ENCODE results near the gene NUP210. TPM values are rescaled to one million over a fixed set of nuclear protein-coding genes. Genes with fewer than 3 reads are reported as not detected.
A peak's percentile ranks its signal among the peaks of the same experiment; 100 is the strongest.

The NUP210 gene
- total RNA-seq, 1 experiment from 2014 or later: 40.1 TPM

DNA sequence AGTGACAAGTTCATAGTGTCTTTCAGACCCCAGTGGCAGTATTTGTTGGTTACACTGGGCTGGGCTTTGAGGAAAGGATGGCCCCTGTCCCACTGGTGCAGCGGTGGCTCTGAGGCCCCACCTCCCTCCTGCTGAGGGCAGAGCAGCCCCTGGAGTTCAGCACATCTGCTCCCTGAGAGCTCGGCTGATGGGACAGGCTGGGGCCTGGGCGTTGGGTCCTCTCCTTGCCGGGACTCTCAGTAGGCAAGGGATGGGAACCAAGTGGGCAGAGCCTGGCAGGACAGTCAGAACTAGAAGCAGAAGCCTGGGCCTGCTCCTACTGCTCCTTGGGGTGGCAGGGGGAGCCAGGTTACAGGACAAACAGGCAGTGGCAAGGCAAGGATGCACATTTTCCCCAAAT is 114.5 kb downstream of the NUP210 start:
- no peak for DNase-seq
- Histone ChIP-seq H3K4me3 (ENCODE audit: insufficient read depth, low read depth, low read length) (no peak overlapping the region), H3K36me3 (replicated peaks; ENCODE audit: control insufficient read depth, insufficient read depth, low read length) (no peaks in the 10 kb centered on the region), H3K27me3 (ENCODE audit: control insufficient read depth, insufficient read depth, low read length) (no peaks in the 10 kb centered on the region)

GRCh38 chr3:13303410-13303809 is 116.7 kb downstream of the NUP210 start:
- Histone ChIP-seq H3K4me3 (ENCODE audit: insufficient read depth, low read depth, low read length) (no peak overlapping the region), H3K36me3 (replicated peaks; ENCODE audit: control insufficient read depth, insufficient read depth, low read length) (no peaks in the 10 kb centered on the region), H3K27me3 (ENCODE audit: control insufficient read depth, insufficient read depth, low read length) (no peaks in the 10 kb centered on the region)
- DNase-seq: no peak

DNA sequence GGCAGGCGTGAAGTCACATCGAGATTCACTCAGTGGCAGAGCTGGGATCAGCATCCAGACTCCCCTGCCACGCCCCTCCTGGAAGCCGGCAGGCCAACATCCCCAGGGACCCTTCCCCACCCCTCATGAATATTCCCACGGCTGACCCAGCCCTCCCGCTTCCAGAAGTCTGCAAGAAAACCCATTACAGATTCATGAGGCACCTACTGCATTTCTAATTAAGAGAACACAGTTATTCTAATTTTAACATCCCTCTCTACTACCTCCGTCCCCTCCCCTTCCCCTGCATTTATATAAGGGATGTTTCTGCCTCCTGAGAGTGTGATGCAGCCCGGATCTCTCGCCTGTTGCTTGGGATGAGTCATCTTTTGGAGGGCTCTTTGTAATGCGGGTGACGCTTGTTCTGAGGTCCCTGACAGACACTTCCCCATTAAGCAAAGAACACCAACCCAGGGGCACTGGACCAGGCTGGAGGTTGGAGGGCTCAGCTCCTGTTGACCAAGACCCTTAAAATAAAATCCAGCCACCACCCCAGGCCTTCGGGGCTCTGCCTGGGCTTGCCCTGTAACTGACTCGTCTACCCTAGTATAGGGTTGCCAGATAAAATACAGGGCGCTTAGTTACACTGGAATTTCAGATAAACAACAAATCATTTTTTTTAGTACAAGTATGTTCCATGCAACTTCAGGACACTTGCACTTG is 118.7 kb downstream of the NUP210 start:
- no peaks in the 10 kb centered on the region for H3K36me3 ChIP-seq (replicated peaks; ENCODE audit: control insufficient read depth, insufficient read depth, low read length)
- peak; percentile 89 for DNase-seq
- no peaks in the 10 kb centered on the region for H3K27me3 ChIP-seq (ENCODE audit: control insufficient read depth, insufficient read depth, low read length)
- no peak overlapping the region for H3K4me3 ChIP-seq (ENCODE audit: insufficient read depth, low read depth, low read length)

DNA sequence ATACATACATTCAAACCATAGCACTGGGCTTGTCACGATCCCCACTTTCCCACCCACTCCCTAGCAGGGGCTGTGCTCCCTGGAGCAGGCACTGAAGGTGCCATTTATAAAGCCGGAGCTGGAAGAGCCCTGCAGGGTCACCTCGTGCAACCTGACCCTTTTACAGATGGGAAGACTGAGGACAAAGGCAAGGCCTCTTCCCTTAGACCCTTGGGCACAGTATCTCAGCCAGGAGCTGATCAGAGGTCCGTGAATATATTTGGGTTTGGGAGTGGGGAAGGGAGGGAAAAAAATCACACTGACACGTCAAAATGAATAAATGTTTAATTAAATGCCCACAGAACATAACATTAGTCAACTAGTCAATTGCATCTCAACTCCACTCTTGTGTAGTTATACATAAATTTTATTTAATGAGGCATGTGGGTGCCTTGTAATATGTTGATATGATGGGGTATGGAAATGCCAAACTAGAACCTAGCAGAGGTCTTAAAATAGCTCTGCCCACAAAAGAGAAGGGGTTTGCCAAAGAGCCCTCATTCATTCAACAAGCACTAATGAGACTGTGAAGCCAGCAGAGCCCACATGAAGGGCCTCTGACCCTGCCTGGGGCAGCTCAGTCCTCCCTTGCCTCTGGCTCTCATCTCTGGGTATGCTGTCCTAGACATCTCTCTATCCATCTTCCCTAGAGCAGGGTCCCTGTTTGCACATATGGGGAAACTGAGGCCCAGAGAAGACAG is 119.4 kb downstream of the NUP210 start:
- Histone ChIP-seq H3K36me3 (replicated peaks; ENCODE audit: control insufficient read depth, insufficient read depth, low read length) (no peaks in the 10 kb centered on the region), H3K4me3 (ENCODE audit: insufficient read depth, low read depth, low read length) (no peak overlapping the region), H3K27me3 (ENCODE audit: control insufficient read depth, insufficient read depth, low read length) (no peaks in the 10 kb centered on the region)
- no peak for DNase-seq

DNA sequence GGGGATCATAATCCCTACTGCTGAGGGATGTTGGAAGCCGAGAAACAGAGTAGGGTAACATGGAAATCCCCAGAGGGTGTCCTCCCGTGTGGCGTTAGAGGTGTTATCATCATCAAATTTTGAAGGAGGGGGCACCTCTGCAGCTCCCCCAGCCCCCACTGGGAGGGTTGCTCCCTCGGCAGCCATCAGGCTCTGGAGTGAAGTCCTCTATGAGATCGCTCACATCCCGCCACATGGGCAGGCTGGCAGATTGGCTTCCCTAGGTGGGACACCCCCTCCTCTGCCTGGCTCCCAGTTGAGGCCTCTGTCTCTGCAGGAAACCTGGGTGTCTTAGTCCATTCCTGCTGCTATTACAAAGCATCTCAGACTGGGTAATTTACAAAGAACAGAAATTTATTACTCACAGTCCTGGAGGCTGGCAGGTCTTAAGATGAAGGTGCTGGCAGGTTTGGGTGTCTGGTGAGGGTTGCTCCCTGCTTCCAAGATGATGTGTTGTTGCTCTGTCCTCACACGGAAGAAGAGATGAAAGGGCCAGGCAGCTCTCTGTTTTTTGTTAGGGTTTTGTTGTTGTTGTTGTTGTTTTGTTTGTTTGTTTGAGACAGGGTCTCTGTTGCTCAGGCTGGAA is 120.5 kb downstream of the NUP210 start:
- no peak for DNase-seq
- H3K36me3 ChIP-seq (replicated peaks; ENCODE audit: control insufficient read depth, insufficient read depth, low read length): no peaks in the 10 kb centered on the region
- H3K4me3 ChIP-seq (ENCODE audit: insufficient read depth, low read depth, low read length): no peak overlapping the region
- H3K27me3 ChIP-seq (ENCODE audit: control insufficient read depth, insufficient read depth, low read length): no peaks in the 10 kb centered on the region

DNA sequence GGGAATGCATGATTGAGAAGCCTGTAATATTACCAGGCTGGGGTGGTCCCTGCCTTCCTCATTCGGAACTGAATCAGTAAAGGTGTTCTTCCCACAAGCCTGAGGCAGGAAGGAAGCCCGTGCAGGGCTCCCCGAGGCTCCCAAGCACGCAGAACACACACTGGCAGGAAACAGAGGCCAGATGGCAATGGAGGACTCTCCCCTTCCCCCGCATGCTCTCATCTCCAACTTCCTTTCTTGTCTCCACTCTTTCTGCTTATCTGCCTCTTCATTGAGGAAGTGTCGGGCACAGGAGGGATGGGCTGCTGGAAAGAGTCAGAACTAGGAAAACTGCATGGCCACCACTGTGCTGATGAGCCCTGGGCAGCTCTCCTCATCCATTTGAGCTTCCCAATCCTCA is 123.5 kb downstream of the NUP210 start:
- no peak for DNase-seq
- Histone ChIP-seq H3K4me3 (ENCODE audit: insufficient read depth, low read depth, low read length) (no peak overlapping the region), H3K36me3 (replicated peaks; ENCODE audit: control insufficient read depth, insufficient read depth, low read length) (no peaks in the 10 kb centered on the region), H3K27me3 (ENCODE audit: control insufficient read depth, insufficient read depth, low read length) (no peaks in the 10 kb centered on the region; the same call in 1 of the 2 replicates)

DNA sequence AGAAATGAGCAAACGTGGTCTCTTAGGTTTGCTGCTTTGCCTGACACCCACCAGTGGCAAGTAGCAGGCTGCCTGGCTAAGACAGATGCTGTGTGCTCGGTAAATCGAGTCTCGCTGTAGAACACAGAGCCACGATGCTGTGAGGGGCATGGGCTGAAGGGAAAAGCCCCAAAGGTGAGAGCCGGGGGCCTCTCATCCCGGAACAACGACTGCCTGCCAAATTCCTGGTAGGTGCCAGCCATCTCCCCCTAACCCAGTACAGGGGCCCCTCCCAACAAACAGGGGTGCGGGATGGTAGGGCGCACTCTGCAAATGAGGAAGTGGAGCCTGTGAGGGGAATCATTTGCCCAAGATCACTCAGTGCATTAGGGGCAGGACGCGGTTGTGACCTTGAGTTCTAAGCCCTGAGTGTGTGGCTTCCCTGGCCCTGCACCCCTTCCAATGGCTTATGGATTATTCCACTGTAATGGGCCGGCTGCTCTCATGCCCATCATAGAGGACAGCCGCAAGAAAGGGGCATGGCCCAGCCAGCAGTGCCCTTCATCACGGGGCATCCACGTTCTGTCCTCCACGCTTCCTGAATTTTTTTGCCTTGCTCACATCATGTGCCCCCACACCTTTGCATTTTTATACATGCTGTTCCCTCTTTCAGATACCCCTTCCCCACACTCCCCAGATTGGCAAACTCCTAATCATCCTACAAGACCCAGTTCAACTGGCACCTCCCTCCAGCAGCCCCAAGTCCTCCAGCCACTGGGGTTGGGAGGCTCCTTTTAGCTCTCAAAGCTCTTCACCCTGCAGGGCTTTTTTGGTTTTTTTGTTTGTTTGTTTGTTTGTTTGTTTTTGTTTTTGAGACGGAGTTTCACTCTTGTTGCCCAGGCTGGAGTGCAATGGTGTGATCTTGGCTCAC is 125.4 kb downstream of the NUP210 start:
- Histone ChIP-seq H3K36me3 (replicated peaks; ENCODE audit: control insufficient read depth, insufficient read depth, low read length) (no peaks in the 10 kb centered on the region), H3K27me3 (ENCODE audit: control insufficient read depth, insufficient read depth, low read length) (no peaks in the 10 kb centered on the region; the same call in 1 of the 2 replicates), H3K4me3 (ENCODE audit: insufficient read depth, low read depth, low read length) (no peak overlapping the region)
- no peak for DNase-seq

- no peak for DNase-seq
- no peaks in the 10 kb centered on the region for H3K36me3 ChIP-seq (replicated peaks; ENCODE audit: control insufficient read depth, insufficient read depth, low read length)
- no peak overlapping the region for H3K4me3 ChIP-seq (ENCODE audit: insufficient read depth, low read depth, low read length)
- no peaks in the 10 kb centered on the region; the same call in 1 of the 2 replicates for H3K27me3 ChIP-seq (ENCODE audit: control insufficient read depth, insufficient read depth, low read length)
Measured at GRCh38 chr3:13292375-13292774, 127.7 kb downstream of the NUP210 start.

DNA sequence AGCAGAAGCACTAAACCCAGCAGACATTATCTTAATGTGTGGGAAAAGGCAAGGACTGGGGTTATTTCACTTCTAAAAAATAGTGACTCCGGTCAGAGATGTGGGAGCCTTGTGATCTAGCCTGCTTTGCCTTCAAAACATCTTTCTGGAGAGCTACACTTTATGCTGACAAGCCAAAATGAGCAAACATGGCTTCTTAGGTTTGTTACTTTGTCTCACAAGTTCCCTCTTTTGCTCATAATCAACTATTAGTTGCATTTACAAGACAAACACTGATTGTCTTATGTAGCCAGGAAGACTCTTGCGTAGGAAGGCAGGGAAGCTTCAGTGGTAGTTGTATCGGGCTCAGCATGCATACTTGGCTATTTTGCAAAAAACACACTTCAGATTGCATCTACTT is 129.2 kb downstream of the NUP210 start:
- H3K27me3 ChIP-seq (ENCODE audit: control insufficient read depth, insufficient read depth, low read length): no peaks in the 10 kb centered on the region; the same call in 1 of the 2 replicates
- no peaks in the 10 kb centered on the region for H3K36me3 ChIP-seq (replicated peaks; ENCODE audit: control insufficient read depth, insufficient read depth, low read length)
- H3K4me3 ChIP-seq (ENCODE audit: insufficient read depth, low read depth, low read length): no peak overlapping the region

DNA sequence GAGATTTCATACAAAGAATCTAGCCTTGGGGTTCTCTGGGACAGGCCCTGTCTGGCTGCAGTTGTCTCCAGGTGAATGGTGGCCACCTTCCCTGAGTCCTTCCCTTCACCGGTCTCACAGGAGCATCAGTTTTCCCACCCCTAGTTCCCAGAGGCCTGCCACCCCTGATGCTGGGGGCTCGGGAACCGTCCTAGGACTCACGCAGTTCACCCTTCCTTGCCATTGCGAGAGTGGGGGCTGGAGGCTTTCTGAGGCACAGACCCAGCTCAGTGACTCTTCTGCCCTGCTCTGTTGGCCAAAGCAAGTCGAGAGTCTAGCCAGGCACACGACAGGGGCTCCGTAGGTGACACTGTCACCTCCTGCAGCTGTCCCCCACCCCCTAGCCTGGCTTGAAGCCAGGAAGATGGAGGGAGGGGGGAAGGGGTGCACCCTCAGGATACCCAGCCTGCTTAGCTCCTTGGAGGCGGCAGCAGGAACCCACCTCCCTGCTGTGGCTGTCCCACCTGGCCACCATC is 130.3 kb downstream of the NUP210 start:
- Histone ChIP-seq H3K4me3 (ENCODE audit: insufficient read depth, low read depth, low read length) (no peak overlapping the region), H3K36me3 (replicated peaks; ENCODE audit: control insufficient read depth, insufficient read depth, low read length) (no peaks in the 10 kb centered on the region), H3K27me3 (ENCODE audit: control insufficient read depth, insufficient read depth, low read length) (no peaks in the 10 kb centered on the region; the same call in 1 of the 2 replicates)
- no peak for DNase-seq

More for the DNA sequence above, 129.2 kb downstream of the NUP210 start:
- DNase-seq: no peak

DNA sequence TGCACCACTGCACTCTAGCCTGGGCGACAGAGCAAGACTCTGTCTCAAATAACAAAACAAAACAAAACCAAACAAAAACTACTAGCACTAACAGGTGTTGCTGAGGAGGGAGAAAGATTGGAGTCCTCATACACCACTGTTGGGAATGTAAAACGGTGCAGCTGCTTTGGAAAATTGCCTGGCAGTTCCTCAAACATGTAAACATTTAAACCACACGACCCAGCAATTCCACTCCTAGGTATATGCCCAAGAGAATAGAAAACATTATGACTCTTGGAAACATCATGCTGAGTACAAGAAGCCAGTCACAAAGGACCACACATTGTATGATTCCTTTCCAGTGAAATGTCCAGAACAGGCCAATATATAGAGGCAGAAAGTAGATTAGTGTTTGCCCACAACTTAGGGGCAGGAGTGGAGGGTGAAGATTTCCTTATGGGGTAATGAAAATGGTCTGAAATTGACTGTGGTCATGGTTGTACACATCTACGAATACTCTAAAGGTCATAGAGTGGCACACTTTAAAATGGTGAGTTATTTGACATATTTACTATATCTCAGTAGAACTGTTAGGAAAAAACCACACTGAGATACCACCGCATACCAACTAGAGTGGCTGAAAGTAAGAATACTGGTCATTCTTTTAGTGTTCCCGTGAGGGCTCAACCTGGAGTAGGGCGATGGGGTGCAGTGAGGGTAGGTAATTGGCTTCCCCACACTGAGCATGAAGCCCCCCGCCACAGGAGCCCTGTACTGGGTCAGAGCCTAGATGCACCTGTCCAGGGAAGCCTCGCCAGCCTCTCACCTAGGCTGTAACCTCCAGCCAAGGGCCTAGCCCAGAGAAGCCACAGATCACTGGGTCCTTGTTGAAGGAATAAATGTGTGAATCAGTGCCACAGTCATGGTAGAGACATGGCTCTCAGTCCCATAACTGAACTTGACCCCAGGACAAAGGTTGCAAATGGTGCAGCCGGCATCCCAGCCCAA is 131.1 kb downstream of the NUP210 start:
- Histone ChIP-seq H3K27me3 (ENCODE audit: control insufficient read depth, insufficient read depth, low read length) (peaks cover 2% of the 10 kb centered on the region; the same call in 1 of the 2 replicates), H3K4me3 (ENCODE audit: insufficient read depth, low read depth, low read length) (no peak overlapping the region), H3K36me3 (replicated peaks; ENCODE audit: control insufficient read depth, insufficient read depth, low read length) (no peaks in the 10 kb centered on the region)
- DNase-seq: no peak

- Histone ChIP-seq H3K27me3 (ENCODE audit: control insufficient read depth, insufficient read depth, low read length) (peaks cover 7% of the 10 kb centered on the region; the same call in 1 of the 2 replicates), H3K4me3 (ENCODE audit: insufficient read depth, low read depth, low read length) (no peak overlapping the region), H3K36me3 (replicated peaks; ENCODE audit: control insufficient read depth, insufficient read depth, low read length) (no peaks in the 10 kb centered on the region)
- DNase-seq: no peak
Measured at GRCh38 chr3:13287833-13288232, 132.3 kb downstream of the NUP210 start.

- peaks cover 15% of the 10 kb centered on the region for H3K27me3 ChIP-seq (ENCODE audit: control insufficient read depth, insufficient read depth, low read length)
- no peak for DNase-seq
- H3K4me3 ChIP-seq (ENCODE audit: insufficient read depth, low read depth, low read length): no peak overlapping the region
- no peaks in the 10 kb centered on the region for H3K36me3 ChIP-seq (replicated peaks; ENCODE audit: control insufficient read depth, insufficient read depth, low read length)
Measured at GRCh38 chr3:13286873-13287272, 133.2 kb downstream of the NUP210 start.
